Pancreas (tissue), 10 donors: Measurements from ENCODE around the gene ZNF653. TPM values are rescaled to one million over a fixed set of nuclear protein-coding genes. Genes with fewer than 3 reads are reported as not detected.

Experiments
- ATAC-seq, 4 donors: fragments of 200-7000 bp; cut with Tn5 transposase; one replicate each; pipeline versions ENCODE4 v1.8.0 to v1.9.1; 2020; ENCODE audit warnings: mild to moderate bottlenecking in 4 of 4, moderate library complexity in 4 of 4
- DNase-seq, 6 donors: peaks; one replicate each; pipeline ENCODE4 v3.0.0-alpha.2; 2020
- FAIRE-seq: peaks from 2 replicates; lab custom pipeline; 2012; peaks lifted over from hg19 to GRCh38; lab: Jason Lieb, UNC
- H3K27ac ChIP-seq, 4 donors: fragments of 200-600 bp; sonication (generic); 1 replicate in 3 of 4; 2 replicates in 1 of 4; pipeline versions ENCODE4 v1.5.0 to v1.8.0; 2020
- H3K27me3 ChIP-seq, 4 donors: fragments of 200-600 bp; one replicate each; pipeline ENCODE4 v1.8.0; 2021
- H3K36me3 ChIP-seq, 3 donors: fragments of 200-600 bp; sonication (generic) in 1 of 3; one replicate each; pipeline versions ENCODE4 v1.5.0 to v1.8.0; 2020 to 2021
- H3K4me1 ChIP-seq, 3 donors: fragments of 200-600 bp; one replicate each; pipeline ENCODE4 v1.8.0; 2021
- H3K4me3 ChIP-seq, 4 donors: fragments of 200-600 bp; sonication (generic) in 2 of 4; one replicate each; pipeline versions ENCODE4 v1.5.0 to v1.8.0; 2020 to 2021
- H3K9me3 ChIP-seq, 4 donors: fragments of 200-600 bp; one replicate each; pipeline ENCODE4 v1.8.0; 2021
- WGBS, 2 donors: extraction: QIAGEN DNeasy Blood & Tissue Kit; methylation state at CpG; one replicate each; pipeline ENCODE4 v1.1.7; 2013; 5-methylcytosine and 5-hydroxymethylcytosine counted together
- intact Hi-C, 3 donors: fragments of 100-400 bp; cut with DNase I; formaldehyde crosslinking; loops; one replicate each; pipeline versions ENCODE4 v1.11.1 to v1.14.2; 2022
- polyA plus RNA-seq, 2 donors: library from polyadenylated mRNA; stranded (reverse); fragments of 200-250 nt; gene quantifications; one replicate each; pipeline ENCODE4 v1.2.3, GENCODE V29; 2013
- total RNA-seq, 6 donors: library from RNA; stranded (reverse); fragmentation: NEBNext Ultra II Directional in 4 of 6; extraction: Animal tissue kit (Norgen Biotek cat#: 25700) in 4 of 6; gene quantifications; one replicate each; pipeline versions ENCODE4 v1.2.1 to v1.2.4, GENCODE V29; 2021 to 2023
- TF ChIP-seq, protein P1 (sequence below), 4 donors: fragments of 200-600 bp; sonication (generic) in 3 of 4; IDR thresholded peaks; one replicate each; pipeline versions ENCODE4 v1.5.0 to v1.8.0; 2021; ENCODE audit warnings: antibody characterized with exemption in 4 of 4
- donor health status: healthy with polysubstance abuse.
- donor health status: DM: no; HTN: no; CAD: no; lungs with moderate emphysema.
- donor health status: DM: no; HTN: no; CAD: no.
- donor health status: control.
- donor health status: control.
- donor health status: Bipolar disorder and iron deficiency.
- donor health status: DM: yes; HTN: yes; CAD: no.
- donor health status: DM: no; HTN: no; CAD: no.
- donor health status: DM: no; HTN: no; CAD: no.
- donor health status: DM: yes; HTN: yes; CAD: no.

ZNF653 gene
- total and polyA plus RNA-seq, 8 donors: 4.5 to 25.6 (median 6.0) TPM

DNA sequence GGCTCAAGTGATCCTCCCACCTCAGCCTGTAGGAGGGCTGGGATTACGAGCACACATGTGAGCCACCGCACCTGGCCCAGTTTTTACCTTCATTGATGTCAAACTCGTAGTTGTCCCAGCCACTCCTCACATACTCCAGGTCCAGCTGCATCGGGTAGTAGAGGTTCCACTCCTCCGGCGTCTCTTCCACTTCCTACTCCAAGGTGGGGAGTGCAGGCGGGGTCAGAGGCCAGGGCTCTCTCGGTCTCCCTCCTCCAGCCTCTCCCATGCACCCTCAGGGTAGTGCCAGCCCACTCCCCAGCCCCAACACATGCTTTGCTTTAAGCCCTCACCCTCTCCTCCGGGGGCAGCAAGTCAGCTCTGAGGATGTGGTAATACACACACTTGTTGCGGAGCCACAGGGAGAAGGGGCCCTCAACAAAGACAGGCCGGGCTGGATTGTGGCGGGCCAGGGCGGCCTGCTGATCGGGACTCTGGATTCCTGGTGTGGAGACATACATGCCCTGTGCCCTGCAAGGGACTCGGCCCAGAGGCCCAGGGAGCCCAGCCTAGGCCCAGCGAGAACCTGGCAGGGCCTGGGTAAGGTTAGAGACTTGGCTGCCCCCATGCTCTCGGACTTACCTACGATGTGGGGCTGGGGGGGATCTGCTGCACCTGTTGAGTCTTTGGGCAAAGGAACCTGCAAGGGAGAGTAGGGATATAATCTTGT is 1.9 kb upstream of the ZNF653 start:
- 85 to 87% methylated on average over 17 to 18 of the region's 18 CpGs for WGBS, 2 donors
- Histone ChIP-seq H3K4me3 (no peak overlapping the region), H3K36me3 (no peaks in the 10 kb centered on the region), H3K9me3 (no peaks in the 10 kb centered on the region), H3K27me3 (no peaks in the 10 kb centered on the region), H3K4me1 (no peaks in the 10 kb centered on the region), H3K27ac (no peak overlapping the region)
- no peak for FAIRE-seq
- no peak for DNase-seq
- ATAC-seq: no peak
- TF ChIP-seq, protein P1, sequence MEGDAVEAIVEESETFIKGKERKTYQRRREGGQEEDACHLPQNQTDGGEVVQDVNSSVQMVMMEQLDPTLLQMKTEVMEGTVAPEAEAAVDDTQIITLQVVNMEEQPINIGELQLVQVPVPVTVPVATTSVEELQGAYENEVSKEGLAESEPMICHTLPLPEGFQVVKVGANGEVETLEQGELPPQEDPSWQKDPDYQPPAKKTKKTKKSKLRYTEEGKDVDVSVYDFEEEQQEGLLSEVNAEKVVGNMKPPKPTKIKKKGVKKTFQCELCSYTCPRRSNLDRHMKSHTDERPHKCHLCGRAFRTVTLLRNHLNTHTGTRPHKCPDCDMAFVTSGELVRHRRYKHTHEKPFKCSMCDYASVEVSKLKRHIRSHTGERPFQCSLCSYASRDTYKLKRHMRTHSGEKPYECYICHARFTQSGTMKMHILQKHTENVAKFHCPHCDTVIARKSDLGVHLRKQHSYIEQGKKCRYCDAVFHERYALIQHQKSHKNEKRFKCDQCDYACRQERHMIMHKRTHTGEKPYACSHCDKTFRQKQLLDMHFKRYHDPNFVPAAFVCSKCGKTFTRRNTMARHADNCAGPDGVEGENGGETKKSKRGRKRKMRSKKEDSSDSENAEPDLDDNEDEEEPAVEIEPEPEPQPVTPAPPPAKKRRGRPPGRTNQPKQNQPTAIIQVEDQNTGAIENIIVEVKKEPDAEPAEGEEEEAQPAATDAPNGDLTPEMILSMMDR (IDR thresholded peaks at IDR 0.05): no peak
- intact Hi-C loops: no loop called here

DNA sequence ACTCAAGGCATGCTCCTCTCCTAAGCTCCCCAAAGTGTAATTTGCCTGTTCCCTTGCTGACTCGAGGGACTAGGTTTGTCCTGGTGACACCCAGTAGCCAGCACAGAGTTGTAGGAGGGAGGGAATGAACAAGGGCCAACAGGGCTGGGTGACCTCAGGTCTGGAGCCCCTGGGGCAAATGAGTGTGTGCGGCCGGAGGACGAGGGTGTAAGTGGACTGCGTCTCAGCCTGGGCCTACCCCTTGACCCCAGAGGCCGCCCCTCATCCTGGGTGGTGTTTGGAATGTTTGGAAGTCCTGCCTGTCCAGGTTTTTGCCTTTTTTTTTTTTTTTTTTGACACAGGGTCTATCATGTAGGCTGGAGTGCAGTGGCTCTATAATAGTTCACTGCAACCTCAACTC is 1.3 kb upstream of the ZNF653 start:
- H3K4me3 ChIP-seq: no peak overlapping the region
- no peaks in the 10 kb centered on the region for H3K4me1 ChIP-seq
- intact Hi-C loops: no loop called here
- H3K27me3 ChIP-seq: no peaks in the 10 kb centered on the region
- DNase-seq (no peak), FAIRE-seq (no peak), ATAC-seq (no peak)
- H3K27ac ChIP-seq: no peak overlapping the region
- TF ChIP-seq, protein P1 (IDR thresholded peaks at IDR 0.05): no peak
- 89 to 92% methylated on average over 6 of the region's 6 CpGs for WGBS, 2 donors
- H3K36me3 ChIP-seq: no peaks in the 10 kb centered on the region
- no peaks in the 10 kb centered on the region for H3K9me3 ChIP-seq

DNA sequence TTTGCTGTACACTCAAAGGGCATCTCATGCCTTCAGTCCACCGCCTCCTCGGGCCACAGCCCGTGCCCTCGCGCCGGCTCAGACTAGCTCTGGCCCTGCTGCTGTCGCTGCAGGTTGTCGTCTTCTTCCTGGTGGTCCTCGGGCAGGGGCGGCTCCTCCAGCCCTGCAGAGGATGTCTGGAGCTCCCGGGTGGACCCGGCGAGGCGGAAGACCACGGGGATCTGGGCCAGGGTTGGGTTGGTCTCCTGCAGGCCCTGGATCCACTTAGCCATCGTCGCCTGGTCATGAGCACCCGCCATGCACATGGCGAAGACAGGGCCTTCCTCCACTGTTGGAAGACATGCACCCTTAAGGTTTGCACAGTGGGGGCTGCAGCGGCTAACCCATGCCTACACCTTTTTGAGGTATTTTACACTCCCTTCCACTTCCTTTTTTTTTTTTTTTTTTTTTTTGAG is 489 bp upstream of the ZNF653 start:
- Histone ChIP-seq H3K27ac (peak overlapping the region; percentile 91 to 99 (median 96)), H3K4me3 (peak overlapping the region; percentile 73 to 99 (median 98)), H3K9me3 (no peaks in the 10 kb centered on the region), H3K36me3 (no peaks in the 10 kb centered on the region), H3K4me1 (no peaks in the 10 kb centered on the region), H3K27me3 (no peaks in the 10 kb centered on the region)
- no peak for FAIRE-seq
- 23 to 24% methylated on average over 20 of the region's 20 CpGs for WGBS, 2 donors
- TF ChIP-seq, protein P1 (IDR thresholded peaks at IDR 0.05): no peak
- peak; percentile 10 to 63 (median 48) for ATAC-seq
- intact Hi-C loops: no loop called here
- peak in 2 of 6 donors; percentile 63 to 83 for DNase-seq

DNA sequence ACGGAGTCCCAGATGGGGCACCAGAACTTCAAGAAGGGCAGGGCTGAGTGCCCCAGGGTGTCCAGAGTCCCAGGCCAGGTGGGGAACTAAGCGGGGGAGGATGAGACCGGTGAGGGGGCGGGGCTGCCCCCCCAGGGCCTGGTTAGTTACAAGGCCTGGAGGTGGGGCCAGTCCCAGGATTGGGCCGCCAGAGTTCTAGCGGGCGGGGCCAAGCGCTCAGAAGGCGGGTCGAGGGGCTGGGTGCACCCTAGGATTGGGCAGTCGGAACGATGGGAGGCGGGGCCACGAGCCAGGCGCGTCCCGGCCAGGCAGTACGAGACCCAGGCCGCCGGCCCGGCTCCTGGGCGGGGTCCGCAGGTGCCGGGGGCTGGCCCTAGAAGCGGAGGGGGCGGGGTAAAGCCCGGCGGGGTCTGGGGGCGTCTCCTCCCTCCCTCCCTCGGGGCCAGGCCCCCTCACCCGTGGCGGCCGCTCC is 571 bp downstream of the ZNF653 start:
- 1 to 2% methylated on average over 21 to 33 of the region's 33 CpGs for WGBS, 2 donors
- no peaks in the 10 kb centered on the region for H3K36me3 ChIP-seq
- no peak for FAIRE-seq

More for the DNA sequence above, 571 bp downstream of the ZNF653 start:
- intact Hi-C loops: no loop called here
- peak overlapping the region; percentile 91 to 99 (median 96) for H3K27ac ChIP-seq
- peak overlapping the region; percentile 73 to 99 (median 98) for H3K4me3 ChIP-seq
- TF ChIP-seq, protein P1 (IDR thresholded peaks at IDR 0.05): no peak
- peak; percentile 97 to 99 (median 98) for DNase-seq
- ATAC-seq: peak; percentile 93 to 96 (median 94)
- no peaks in the 10 kb centered on the region for H3K9me3 ChIP-seq
- no peaks in the 10 kb centered on the region for H3K27me3 ChIP-seq
- no peaks in the 10 kb centered on the region for H3K4me1 ChIP-seq
